HG03159 (cell line): ENCODE data around the gene PRR22.

Source experiments
- ATAC-seq: cut with Tn5 transposase; IDR thresholded peaks from one replicate; pipeline ENCODE4 v1.9.1; 2021; ENCODE audit warnings: mild to moderate bottlenecking, moderate library complexity; ENCODE audit not compliant: unreplicated experiment

The PRR22 gene

DNA sequence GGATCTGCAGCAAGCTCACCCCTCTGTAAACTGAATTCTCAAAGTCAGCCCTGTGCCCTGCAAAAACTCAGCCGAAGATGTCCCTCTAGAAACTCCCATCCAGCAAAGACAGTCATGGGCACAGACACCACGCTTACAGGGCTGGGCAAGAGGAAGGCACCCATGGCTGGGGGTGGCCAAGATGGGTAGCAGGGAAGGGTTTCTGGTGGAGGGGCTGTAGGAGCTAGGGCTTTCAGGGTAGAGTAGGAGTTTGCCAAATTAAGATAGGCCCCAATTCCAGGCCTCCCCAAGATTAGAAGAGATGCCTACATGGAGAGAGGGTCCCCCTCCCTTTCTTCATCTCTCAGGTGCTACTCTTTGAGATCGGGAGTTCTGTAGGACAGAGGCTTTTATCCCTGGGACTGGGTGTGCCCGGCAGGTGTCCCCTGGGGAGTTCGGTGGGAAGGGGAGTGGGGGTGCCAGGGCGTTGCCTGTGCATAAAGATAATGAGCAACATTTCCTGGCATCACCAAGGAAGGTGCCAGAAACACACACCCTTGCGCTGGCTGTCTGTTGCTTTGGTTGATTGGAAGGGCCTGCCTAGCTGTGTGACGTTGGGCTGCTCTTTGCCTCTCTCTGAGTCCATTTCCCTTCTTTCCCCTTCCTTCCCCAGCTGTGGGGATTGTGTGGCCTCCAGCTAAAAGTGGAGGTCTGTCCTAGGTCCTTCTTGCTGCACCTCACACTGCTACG is 29.7 kb upstream of the PRR22 start:
- ATAC-seq: no peak

DNA sequence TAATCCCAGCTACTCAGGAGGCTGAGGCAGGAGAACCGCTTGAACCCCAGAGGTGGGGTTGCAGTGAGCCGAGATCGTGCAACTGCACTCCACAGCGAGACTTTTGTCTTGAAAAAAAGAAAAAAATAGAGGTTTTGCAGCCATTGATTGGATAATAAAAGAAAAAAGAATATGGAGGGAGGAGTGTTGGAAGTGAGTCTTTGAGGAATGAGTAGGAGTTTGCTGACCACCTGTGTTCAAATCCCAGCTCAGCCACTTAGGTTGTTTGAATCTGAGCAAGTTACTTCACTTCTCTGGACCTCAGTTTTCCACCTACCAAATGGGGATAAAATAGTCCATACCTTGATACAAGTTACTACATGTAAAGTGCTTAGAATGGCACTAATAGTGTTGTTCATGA is 26.6 kb upstream of the PRR22 start:
- no peak for ATAC-seq

DNA sequence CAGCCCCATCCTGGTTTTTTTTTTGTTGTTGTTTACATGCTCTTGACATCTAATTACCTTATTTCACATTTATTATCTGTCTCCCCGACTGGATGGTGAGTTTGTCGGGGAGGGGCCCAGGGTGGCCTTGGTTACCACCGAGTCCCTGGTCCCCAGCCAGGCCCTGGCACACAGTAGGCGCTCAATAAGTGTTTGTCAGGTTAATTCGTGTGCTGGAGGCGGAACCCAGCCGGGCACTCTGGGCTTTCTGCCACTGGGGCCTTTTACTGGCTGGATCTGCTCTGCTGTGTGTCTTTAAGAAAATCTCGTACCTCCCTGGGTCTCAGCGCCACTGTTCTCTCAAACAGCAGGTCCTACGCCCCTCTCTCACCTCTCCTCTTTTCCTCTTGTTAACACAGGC is 24.9 kb upstream of the PRR22 start:
- no peak for ATAC-seq

DNA sequence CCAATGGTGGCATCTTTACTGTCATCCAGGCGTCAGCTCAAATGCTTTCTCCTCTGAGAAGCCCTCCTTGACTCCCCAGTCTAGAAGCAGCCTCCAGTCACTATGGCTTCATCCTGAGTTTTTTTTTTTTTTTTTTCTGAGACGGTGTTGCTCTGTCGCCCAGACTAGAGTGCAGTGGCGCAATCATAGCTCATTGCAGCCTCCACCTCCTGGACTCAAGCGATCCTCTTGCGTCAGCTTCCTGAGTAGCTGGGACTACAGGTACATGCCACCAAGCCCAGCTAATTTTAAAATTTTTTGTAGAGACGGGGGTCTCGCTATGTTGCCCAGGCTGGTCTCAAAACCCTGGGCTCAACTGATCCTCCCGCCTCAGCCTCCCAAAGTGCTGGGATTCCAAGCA is 24.5 kb upstream of the PRR22 start:
- ATAC-seq: no peak

DNA sequence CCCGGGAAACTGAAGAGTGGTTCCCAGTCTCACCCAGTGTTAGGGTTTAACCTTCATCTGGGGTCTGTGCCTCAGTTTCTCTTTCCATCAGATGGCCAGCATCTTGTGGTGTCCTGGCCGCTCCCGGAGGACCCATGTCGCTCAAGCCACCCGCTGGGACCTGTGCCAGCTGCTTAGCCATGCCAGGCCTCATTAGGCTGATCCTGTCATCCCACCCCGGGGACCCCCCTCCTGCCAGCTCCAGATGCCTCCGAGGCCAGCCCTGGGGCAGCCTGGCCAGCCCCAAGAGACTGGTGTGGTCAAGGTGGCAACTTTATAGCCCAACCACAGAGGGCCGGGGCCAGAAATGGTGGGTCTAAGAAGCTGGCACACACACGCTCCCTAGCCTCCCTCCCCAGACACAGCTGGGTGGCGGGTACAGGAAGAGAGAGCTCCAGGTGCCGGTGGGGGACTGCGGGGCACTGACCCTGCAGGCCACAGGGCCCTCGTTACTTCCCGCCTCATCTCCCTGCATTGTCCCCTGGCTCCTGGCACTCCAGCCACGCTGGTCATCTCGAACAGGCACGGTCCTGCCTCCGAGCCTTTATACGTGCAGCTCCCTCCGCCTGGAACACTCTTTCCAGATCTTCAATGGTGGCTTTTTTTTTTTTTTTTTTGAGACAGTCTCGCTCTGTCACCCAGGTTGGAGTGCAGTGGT is 23.7 kb upstream of the PRR22 start:
- ATAC-seq: no peak

DNA sequence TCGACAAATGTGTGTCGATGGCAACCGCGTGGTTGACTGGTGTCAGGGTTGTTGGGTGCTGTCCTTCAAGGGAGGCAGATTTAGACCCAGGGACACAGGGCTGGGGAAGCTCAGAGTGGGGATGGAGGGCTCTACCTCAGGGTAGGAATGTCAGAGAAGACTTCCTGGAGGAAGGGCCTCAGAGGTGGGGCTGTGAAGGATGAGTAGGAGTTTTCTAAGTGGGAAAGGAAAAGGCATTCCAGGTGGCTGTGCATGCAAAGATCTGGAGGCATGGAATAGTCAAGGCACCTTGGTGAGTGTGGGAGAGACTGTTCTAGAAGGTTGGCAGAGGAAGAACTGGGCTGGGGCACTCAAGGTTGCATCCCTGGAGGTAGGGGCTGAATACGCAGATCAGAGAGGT is 22.4 kb upstream of the PRR22 start:
- ATAC-seq: no peak

DNA sequence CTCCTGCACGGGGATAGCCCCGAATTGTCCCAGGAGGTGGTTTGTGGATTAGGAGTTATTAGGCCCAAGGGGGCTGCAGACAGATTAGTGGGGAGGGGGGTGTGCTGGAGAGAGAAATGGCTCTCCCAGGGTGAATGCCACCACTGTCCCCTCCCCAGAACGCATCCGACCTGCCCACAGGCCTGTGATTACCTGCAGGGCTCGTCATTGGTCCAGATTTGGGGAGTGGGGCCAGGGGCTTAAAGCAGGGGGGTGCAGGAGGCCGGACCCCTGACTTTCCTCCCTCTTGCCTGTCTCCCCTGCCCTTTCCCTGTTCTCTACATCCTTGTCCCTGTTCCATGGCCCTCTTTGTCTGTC is 21.6 kb upstream of the PRR22 start:
- no peak for ATAC-seq

DNA sequence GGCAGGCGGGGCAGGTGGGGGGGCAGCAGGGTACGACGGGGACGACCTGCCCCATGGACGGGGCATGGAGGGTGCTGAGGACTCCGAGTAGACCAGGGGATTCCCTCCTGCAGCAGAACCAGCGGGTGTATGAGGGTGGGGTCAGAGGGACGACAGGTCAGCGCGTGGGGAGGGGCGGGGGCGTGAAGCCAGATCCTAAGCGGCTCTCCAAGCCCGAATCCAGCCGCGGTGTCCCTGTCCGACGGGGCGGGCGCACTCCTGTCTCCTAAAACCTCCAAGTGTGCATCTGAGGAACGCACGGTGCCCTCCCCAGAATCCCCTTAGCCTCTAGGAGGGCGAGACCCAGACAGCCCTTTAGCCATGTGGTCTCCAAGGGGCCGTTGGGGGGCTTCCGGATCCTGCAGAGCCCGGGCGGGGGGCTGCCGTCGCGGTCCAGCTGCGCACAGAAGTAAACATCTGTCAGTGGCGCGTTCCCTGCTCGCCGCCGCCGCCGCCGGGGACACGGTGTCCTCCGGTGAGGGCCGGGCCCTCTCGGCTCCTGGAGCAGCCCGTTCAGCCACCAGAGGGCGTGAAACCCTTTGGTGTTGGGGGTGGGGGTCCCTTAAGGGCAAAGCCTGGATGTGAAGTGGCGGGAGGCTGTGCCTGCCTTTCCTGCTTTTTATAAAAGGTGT is 21.1 kb upstream of the PRR22 start:
- ATAC-seq: no peak

DNA sequence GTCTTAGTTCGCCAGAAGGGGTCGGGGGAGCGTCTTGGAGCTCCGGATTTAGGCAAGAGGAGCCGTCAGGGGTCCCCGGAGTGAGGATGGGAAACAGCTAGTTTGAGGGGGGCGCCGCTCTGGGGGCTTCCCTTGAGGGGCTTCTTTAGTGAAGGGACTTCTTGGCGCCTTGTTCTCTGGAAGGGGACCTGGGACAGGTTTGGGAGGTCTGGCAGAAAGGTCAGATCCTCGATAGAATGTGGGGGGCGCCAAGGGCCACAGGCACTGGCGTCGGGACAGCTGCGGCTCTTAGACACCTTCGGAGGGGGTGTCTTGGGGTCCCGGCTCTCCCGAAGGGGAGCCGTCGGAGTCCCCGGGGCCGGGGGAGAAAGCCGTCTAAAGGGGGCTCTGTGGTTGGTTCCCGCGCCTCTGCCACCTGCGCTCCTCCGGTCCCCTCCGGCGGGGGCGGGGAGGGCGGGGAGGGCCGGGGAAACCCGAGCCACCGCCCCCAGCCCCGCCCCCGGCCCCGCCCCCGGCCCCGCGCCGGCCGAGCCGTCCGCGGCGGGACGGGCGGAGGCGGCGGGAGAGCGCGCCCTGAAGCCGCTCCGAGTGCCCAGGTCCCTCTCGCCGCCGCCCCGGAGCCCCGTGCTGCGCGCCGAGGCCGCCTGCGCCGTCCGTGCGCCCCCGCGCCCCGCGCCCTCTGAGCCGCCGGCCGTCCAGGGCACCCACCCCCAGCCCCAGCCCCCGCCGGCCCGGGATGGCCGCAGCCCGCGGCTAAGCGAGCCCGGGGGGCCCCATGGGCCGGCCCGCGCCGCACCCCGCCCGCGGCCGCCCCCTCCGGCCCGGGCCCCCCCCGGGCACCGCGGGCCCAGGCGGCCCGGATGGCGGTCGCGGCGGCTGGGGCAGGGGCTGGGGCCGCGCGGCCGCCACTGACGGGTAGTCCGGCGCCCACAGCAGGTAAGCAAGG is 20.2 kb upstream of the PRR22 start, which contains the start of gene NRTN:
NRTN (plus strand) TSS at position 552 of the 946 bp plus-strand sequence. CDS start 19,099 bp downstream, outside the sequence.
- no peak for ATAC-seq

DNA sequence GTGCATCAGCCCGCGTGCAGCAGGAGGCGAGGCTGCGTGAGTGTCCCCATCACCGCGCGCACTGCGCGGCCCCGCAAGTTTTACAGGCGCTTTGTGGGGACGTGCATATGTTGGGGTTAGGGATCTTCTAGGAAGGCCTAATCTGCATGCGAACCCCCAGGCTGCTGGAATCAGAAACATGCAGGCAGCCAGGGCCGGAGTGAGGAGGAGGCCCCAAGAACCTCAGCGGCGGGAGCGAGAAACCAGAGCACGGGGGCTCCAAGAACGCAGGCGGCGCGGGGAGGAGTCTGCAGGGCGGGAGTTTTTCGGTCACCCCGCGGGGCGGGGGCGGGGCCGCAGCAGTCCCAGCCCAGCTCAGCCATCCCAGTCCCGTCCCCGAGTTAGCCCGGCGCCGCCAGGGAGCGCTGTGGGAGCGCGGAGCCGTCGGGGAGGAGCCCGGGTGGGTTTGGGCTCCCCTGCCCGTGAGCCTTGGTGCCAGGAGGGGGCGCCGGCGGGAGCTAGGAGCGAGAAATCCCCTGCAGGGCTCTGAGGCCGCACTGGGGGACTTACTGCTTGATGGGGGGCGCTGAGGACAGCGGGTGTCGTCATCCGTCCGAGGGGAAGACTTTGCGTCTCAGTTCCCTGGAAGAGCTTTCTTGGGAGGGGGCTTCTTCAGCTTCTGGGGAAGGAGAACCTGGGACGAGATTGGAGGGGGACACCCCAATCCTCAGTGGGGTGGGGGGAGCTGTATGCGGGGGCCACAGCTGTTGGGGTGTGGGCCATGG is 19.4 kb upstream of the PRR22 start:
- no peak for ATAC-seq

DNA sequence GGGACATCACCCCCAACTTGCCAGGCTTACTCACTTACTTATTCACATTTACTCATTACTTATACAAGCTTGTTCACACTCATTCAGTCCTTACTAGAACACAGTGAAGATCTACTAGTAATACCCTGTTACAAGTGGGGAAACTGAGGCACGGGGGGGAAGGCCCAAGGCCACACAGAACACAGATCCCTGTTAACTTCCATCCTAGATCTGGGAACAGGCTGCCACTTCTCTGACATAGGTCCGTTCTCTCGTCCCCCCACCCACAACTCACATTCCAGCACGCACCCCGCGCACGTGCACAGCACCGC is 18.9 kb upstream of the PRR22 start:
- no peak for ATAC-seq

DNA sequence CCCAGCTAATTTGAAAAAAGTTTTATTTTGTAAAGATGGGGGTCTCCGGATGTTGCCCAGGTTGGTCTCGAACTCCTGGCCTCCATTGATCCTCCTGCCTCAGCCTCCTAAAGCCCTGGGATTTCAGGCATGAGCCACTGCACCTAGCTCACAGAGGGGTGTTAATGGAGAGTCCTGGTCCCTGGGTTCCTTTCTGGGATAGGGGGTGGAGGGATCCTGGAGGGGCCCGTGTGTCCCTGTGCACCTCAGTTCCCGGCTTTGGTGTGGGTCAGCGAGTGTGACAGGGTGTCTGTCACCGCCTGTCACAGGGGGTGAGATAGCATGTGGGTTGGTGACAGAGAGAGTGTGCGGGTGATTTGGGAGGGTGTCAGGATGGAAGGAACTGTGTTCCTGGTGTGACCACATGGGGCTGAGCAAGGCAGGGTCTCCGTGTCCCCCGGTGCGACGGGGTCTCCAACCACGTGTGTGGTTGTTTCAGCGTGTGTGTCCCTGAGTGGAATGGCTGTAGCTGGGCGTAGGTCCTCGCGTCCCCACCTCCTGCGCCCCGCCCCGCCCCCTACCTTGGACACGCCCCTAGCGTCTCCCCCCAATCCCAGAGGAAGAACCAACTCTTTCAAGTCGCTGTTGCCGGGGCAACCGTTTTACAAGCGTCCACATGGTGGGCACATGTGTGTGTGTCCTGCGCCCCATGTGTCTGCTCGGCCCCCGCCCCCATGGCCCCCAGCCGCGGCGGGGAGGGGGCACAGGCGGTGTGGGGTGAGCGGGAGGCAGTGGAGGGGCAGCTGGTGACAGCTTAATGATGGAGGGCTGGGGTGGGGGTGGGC is 17.5 kb upstream of the PRR22 start:
- no peak for ATAC-seq

DNA sequence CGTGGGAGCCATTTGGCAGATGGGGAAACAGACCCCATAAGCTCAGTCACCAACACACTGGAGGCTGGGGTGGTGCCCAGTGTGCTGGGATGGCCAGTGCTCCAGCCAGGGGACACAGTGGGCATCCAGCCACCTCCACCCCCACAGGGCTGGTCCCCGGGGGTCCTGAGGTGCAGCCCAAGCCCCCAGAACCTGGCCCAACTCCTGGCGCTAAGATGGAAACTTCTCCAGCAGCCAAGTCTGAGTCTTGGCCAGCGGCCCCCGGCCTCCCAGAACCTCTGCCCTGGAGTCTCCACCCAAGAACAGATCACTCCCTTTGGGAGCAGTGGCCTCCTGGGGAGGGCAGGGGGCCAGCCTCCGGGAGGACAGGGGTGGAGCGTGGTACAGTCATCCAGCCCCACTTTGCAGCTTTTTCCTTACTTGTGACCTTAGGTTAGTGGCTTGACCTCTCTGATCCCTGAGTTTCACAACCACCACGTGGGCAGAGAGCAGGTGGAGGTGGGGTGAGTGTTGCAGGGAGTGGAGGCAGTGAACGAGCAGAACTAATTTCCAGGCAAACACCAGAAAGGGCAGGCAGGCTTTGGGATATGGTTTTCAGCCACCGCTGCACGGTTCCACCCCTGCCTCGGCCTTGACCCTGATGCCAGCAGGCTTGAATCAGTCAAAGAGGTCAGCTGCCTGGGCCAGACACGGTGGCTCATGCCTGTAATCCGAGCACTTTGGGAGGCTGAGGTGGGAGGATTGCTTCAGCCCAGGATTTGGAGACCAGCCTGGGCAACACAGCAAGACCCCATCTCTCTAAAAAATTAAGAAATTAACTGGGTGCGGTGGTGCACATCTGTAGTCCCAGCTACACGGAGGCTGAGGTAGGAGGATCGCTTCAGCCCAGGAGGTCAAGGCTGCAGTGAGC is 16.1 kb upstream of the PRR22 start:
- ATAC-seq: no peak

DNA sequence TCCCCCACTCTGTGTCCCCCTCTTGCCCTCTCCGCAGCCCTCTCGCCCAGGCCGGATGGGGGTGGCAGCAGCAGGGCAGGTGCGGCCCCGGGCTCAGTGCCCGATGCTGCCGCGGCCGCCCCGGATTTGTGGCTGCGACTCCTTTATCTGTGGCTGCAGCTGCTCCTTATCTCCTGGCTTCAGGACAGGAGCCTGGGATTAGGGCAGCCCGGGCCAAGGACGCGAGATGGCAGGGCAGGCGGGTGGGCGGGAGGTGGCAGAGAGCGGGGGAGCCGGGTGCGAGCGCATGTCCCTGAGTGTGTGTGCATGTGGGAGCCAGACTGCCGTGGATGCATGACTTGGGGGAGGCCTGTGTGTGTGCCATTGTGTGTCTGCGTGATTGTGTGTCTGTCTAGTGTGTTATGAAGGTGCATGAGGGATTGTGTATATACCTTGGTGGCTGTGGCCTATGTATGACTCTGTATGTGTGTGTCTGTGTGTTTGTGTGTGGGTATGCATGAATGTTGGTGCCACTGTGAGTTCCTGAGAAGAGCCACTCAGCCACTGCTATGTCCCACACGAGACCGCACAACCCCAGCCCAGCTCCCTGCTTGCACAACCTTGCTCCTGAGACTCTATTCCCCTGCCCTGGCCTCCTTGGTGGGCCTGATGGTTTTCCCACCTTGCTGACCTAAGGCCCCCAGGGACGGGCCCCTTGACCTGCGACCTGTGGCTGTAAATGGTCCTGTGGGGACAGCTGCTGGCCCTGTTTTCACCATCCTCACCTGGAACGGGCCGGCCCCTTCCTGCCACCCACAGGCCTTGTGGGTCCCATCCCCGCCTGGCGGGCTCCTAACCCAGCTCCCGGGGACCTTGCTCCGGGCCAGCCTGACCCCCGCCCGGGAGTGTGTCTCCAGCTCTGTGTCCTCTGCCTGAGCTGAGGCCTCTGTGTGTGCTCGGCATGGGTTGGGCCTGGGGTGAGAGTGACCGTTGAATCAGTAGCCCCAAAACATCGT is 15.0 kb upstream of the PRR22 start:
- no peak for ATAC-seq

DNA sequence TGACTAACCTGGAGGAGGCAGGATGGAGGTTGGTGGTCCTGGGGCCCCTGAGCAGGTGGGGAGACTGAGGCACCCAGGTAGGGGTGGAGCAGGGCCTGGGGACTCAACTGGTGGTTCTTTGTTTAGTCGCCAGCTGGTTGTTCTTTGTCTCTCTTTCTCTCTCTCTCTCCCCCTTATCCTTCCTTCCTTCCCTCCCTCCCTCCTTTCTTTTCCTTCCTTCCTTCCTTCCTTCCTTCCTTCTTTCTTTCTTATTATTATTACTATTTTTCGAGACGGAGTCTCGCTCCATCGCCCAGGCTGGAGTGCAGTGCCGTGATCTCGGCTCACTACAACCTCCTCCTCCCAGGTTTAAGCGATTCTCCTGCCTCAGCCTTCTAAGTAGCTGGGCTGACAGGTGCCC is 13.7 kb upstream of the PRR22 start:
- ATAC-seq: no peak

DNA sequence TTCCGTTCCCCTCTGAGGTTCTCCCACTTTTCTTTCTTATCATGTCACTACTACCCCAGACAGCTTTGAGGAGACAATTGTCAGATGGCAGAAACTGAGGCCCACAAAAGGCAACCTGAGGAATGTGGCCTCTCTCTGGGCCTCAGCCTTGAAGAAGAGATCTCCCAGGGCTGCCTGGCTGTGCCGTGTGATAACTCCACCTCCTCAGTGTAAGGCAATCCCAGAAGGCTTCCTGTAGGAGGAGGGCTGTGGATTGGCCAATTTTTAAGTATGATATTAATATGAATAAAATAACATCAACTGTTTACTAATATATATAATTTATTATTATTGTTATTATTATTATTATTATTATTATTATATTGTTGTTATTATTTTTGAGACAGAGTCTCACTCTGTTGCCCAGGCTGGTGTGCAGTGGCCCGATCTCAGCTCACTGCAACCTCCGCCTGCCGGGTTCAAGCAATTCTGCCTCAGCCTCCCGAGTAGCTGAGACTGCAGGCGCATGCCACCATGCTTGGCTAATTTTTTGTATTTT is 10.9 kb upstream of the PRR22 start:
- no peak for ATAC-seq

DNA sequence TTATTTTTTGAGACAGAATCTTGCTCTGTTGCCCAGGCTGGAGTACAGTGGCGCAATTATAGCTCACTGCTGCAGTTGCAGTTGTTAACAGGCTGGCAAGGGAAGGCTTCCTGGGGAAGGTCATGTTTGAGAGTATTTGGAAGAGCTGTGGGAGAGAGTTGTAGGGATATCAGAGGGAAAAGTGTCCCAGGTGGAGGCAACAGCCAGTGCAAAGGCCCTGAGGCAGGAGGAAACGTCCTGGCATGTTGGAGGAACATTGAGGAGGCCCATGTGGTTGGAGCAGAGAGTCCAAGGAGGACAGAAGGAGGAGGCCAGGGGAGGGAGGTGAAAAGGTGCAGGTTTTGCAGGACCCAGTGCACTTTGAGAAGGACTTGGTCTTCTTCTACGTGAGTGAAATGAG is 8.6 kb upstream of the PRR22 start:
- ATAC-seq: no peak
